ENCODE data around the gene CAMTA1. TPM values are rescaled to one million over a fixed set of nuclear protein-coding genes. Genes with fewer than 3 reads are reported as not detected.

CAMTA1 gene
- total RNA-seq, 1 donor from 2014 or later: 63.8 TPM

- TF ChIP-seq CTCF (IDR thresholded peaks at IDR 0.05): no peak
- no peak for DNase-seq (ENCODE audit: low spot score)
- Mint-ChIP-seq H3K27ac (ENCODE audit: unreplicated experiment) (no peak overlapping the region), H3K9me3 (ENCODE audit: low read depth) (no peaks in the 10 kb centered on the region), H3K36me3 (ENCODE audit: low read depth) (no peaks in the 10 kb centered on the region), H3K4me1 (ENCODE audit: low read depth) (no peaks in the 10 kb centered on the region), H3K4me3 (ENCODE audit: unreplicated experiment) (no peak overlapping the region), H3K27me3 (ENCODE audit: low read depth) (peaks cover 31% of the 10 kb centered on the region)
These were observed 239.8 kb downstream of the CAMTA1 start for GRCh38 chr1:7025013-7025412.

GRCh38 chr1:7026169-7026568 lies 240.9 kb downstream of the CAMTA1 start:
- H3K9me3 Mint-ChIP-seq (ENCODE audit: low read depth): peaks cover under 1% of the 10 kb centered on the region

GRCh38 chr1:7032992-7033391 lies 247.7 kb downstream of the CAMTA1 start:
- Mint-ChIP-seq H3K27ac (ENCODE audit: unreplicated experiment) (no peak overlapping the region), H3K36me3 (ENCODE audit: low read depth) (peaks cover 7% of the 10 kb centered on the region), H3K27me3 (ENCODE audit: low read depth) (peaks cover 2% of the 10 kb centered on the region), H3K4me1 (ENCODE audit: low read depth) (no peaks in the 10 kb centered on the region), H3K4me3 (ENCODE audit: unreplicated experiment) (no peak overlapping the region), H3K9me3 (ENCODE audit: low read depth) (peaks cover 16% of the 10 kb centered on the region)
- no peak for TF ChIP-seq CTCF (IDR thresholded peaks at IDR 0.05)
- DNase-seq (ENCODE audit: low spot score): no peak

More at GRCh38 chr1:7026169-7026568, 240.9 kb downstream of the CAMTA1 start:
- H3K4me3 Mint-ChIP-seq (ENCODE audit: unreplicated experiment): no peak overlapping the region
- peaks cover under 1% of the 10 kb centered on the region for H3K36me3 Mint-ChIP-seq (ENCODE audit: low read depth)
- no peaks in the 10 kb centered on the region for H3K4me1 Mint-ChIP-seq (ENCODE audit: low read depth)
- no peak overlapping the region for H3K27ac Mint-ChIP-seq (ENCODE audit: unreplicated experiment)
- no peak for DNase-seq (ENCODE audit: low spot score)
- TF ChIP-seq CTCF (IDR thresholded peaks at IDR 0.05): no peak
- H3K27me3 Mint-ChIP-seq (ENCODE audit: low read depth): peaks cover 22% of the 10 kb centered on the region

- H3K27me3 Mint-ChIP-seq (ENCODE audit: low read depth): peaks cover 3% of the 10 kb centered on the region
- H3K4me3 Mint-ChIP-seq (ENCODE audit: unreplicated experiment): no peak overlapping the region
- no peaks in the 10 kb centered on the region for H3K4me1 Mint-ChIP-seq (ENCODE audit: low read depth)
- H3K36me3 Mint-ChIP-seq (ENCODE audit: low read depth): peaks cover 6% of the 10 kb centered on the region
- DNase-seq (ENCODE audit: low spot score): no peak
- no peak overlapping the region for H3K27ac Mint-ChIP-seq (ENCODE audit: unreplicated experiment)
- peaks cover 14% of the 10 kb centered on the region for H3K9me3 Mint-ChIP-seq (ENCODE audit: low read depth)
- TF ChIP-seq CTCF (IDR thresholded peaks at IDR 0.05): no peak
These were observed 251.1 kb downstream of the CAMTA1 start for GRCh38 chr1:7036386-7036785.

- no peaks in the 10 kb centered on the region for H3K9me3 Mint-ChIP-seq (ENCODE audit: low read depth)
- no peaks in the 10 kb centered on the region for H3K36me3 Mint-ChIP-seq (ENCODE audit: low read depth)
- no peak overlapping the region for H3K27ac Mint-ChIP-seq (ENCODE audit: unreplicated experiment)
- H3K4me1 Mint-ChIP-seq (ENCODE audit: low read depth): no peaks in the 10 kb centered on the region
- H3K4me3 Mint-ChIP-seq (ENCODE audit: unreplicated experiment): no peak overlapping the region
- no peak for DNase-seq (ENCODE audit: low spot score)
- peaks cover 3% of the 10 kb centered on the region for H3K27me3 Mint-ChIP-seq (ENCODE audit: low read depth)
- no peak for TF ChIP-seq CTCF (IDR thresholded peaks at IDR 0.05)
These were observed 254.5 kb downstream of the CAMTA1 start for GRCh38 chr1:7039590-7040220.
